HG03108 (cell line): ENCODE measurements around the gene SLC38A1.
"Not testable (repeated sequence)": the region's sequence is repeated elsewhere in the genome, so short reads cannot be mapped to it uniquely, and the experiment has no call there.

ENCODE experiments used
- ATAC-seq: cut with Tn5 transposase; IDR thresholded peaks from one replicate; pipeline ENCODE4 v1.9.1; 2021; ENCODE audit warnings: moderate library complexity; ENCODE audit not compliant: unreplicated experiment

SLC38A1 gene

DNA sequence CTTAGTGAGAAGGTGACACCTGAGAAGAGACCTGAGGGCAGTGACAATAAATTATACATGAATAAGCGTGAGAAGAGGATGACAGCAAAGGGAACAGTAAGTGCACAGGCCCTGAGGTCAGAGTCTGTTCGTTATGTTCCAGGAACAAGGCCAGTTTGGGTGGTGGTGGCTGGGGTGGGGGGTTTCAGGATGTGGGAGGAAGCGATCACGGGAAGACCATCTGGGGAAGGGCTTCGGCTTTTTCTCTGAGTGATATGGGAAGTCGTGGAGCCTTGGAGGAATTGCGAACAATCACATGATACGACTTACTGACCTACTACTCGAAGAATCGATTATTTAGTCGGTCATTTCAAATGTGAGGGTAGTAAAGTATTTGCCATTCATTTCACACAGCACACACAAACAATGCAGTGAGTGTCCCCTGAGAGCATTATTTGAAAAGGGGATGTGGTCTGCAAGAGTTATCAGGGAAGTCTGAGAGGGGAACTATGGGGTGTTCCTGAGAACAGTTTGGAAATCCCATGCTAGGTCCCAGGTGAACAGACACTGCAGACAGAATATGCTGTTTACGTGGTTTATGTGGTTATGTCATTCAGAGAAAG is 94.7 kb downstream of the SLC38A1 start:
- ATAC-seq = no peak

DNA sequence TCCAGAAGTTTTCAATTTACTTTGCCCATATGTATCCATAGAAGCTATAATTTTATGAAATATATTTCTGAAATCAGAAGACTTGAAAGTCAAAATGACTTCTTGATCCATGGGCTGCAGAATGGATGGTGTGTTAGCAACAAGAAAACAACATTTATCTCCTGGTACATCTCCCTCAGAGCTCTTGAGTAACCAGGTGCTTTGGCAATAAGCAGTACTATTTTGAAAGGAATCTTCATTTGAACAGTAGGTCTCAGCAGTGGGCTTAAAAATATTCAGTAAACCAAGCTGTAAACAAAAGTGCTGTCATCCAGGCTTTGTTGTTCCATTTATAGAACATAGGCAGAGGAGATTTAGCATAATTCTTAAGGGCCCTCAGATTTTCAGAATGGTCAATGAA is 100.4 kb downstream of the SLC38A1 start:
- ATAC-seq = no peak

DNA sequence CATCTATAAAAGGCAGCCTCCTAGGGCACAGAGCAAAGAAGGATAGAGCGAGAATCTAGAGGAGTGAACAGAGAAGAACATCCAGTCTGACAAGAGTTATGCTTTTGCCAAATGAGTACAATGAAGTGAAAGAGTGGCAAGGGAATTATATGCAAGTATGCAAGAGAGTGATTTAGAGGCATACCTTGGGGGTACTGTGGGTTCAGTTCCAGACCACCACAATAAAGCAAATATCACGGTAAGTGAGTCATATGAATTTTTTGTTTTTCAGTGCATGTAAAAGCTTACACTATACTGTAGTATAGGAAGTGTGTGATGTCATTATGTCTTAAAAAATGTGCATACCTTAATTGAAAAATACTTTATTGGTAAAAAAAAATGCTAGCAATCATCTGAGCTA is 101.4 kb downstream of the SLC38A1 start:
- ATAC-seq = no peak

GRCh38 chr12:46165191-46165590 is 103.7 kb downstream of the SLC38A1 start:
- no peak for ATAC-seq

- no peak for ATAC-seq
Measured at GRCh38 chr12:46164186-46164761, 104.6 kb downstream of the SLC38A1 start.

DNA sequence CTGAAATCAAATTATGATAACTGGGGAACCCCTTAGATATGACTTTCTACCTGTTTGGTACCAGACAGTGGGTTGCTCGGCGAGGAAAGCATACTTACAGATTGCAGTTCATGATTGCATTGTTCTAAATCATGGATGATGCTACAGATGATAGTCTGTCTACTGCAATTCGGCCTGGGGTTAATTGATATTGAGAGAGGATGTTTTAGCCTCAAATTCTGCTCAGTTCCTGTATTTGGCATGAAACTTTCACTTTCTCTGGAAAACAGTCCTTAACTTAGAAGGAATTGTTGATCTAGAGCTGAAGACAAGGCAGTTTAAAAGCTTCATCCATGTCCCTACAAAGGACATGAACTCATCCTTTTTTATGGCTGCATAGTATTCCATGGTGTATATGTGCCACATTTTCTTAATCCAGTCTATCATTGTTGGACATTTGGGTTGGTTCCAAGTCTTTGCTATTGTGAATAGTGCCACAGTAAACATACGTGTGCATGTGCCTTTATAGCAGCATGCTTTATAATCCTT is 106.2 kb downstream of the SLC38A1 start:
- not testable (repeated sequence) for ATAC-seq

DNA sequence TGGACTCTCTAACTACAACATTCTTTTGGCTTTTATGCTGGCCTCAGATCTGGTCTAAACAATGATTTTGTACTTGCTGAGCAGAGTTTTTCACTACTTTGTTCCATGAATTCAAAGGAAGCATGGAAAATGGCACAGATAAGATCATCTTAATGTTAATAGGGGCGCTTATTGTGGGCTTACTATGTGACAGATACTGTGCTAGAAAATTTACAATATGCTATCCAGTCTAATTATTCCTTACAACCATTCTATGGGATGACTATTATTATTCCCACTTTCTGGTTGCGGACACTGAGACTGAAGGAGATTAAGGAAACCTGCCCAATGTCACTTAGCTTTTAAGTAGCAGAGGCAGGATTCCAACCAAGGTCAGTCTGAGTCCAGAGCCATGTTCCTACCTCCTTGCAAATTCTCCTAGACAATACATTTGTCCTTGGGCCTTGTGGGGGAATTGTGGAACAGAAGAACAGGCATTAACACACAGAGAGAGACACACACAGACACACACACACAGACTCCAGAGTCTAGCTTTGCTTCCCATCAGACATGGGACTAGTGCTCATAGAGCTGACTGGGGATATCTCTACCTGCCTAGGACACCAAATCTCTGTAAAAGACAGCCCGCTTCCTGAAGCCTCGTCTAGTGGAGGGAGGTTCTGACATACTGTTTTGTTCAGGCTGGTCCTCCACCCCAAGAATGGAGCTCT is 107.7 kb downstream of the SLC38A1 start:
- no peak for ATAC-seq

GRCh38 chr12:46160101-46160980 is 108.5 kb downstream of the SLC38A1 start:
- ATAC-seq = no peak

GRCh38 chr12:46159309-46159901 is 109.4 kb downstream of the SLC38A1 start:
- ATAC-seq = no peak

DNA sequence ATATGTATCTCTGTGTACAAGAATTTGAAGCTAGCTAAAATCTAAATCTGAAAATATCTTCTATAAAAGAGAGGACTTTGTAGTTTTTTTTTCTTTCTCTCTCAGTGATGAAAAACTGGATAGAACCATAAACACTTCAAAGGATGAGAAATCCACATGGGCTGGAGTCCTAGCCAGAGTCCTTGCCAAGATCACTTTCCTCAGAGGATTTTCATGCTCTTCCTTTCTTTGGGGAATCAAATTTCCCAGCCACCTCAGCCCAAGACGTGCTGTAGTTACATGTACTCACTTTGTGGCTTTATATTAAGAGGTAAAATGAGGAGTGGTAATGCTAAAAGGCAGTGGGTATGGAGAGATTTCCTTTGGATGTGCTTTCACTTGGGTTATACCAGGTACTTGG is 110.3 kb downstream of the SLC38A1 start:
- no peak for ATAC-seq

DNA sequence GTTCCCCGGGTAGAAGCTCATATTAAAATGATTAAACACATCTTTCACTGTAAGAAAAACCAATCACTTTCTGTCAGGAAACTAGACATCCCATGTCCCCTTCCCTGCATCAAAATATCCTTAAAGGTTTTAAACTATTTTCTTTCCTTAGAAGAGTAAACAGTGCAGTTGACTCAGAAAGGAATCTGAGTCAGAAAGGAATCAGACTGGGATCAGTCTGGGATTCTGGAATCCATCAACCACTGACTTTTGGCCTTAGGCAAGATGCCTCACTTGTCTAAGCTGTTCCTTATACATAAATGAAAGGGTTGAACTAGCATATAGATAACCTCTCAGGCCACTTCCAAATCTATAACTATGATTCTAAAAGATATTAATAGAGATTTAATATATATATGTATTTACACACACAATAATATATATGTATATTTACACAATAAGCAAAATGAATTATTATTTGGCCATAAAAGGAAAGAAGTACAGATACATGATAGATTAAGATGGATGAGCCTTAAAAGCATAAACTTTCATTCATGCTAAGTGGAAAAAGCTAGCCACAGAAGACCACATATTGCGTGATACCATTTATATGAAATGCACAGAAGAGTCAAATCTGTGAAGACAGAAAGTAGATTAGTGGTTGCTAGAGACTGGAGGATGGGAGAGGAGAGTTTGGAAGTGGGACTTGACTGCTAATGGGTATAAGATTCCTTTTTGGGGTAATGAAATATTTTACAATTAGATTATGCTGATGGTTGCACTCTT is 114.4 kb downstream of the SLC38A1 start:
- ATAC-seq = no peak

- ATAC-seq = no peak
Measured at GRCh38 chr12:46153268-46153872, 115.5 kb downstream of the SLC38A1 start.

GRCh38 chr12:46152456-46152855 is 116.4 kb downstream of the SLC38A1 start:
- no peak for ATAC-seq

- no peak for ATAC-seq
Measured at GRCh38 chr12:46150735-46151134, 118.1 kb downstream of the SLC38A1 start.

- ATAC-seq = no peak
Measured at GRCh38 chr12:46149905-46150304, 118.9 kb downstream of the SLC38A1 start.

DNA sequence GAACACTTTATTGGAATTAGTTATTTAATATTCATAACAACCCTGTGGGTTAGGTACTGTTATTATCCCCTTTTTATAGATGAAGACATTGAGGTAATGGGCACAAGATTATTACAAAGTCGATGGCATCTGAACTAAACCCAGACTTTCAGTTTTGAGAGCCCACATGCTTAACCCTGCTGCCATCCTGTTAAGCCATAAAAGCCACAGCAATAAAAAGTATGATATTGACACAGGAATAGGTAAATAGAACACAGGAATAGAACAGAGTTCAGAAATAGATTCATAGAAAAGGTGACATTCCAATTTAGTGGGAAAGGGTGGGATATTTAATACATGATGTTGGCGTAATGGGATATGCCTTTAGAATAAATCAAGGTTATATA is 119.8 kb downstream of the SLC38A1 start:
- no peak for ATAC-seq

DNA sequence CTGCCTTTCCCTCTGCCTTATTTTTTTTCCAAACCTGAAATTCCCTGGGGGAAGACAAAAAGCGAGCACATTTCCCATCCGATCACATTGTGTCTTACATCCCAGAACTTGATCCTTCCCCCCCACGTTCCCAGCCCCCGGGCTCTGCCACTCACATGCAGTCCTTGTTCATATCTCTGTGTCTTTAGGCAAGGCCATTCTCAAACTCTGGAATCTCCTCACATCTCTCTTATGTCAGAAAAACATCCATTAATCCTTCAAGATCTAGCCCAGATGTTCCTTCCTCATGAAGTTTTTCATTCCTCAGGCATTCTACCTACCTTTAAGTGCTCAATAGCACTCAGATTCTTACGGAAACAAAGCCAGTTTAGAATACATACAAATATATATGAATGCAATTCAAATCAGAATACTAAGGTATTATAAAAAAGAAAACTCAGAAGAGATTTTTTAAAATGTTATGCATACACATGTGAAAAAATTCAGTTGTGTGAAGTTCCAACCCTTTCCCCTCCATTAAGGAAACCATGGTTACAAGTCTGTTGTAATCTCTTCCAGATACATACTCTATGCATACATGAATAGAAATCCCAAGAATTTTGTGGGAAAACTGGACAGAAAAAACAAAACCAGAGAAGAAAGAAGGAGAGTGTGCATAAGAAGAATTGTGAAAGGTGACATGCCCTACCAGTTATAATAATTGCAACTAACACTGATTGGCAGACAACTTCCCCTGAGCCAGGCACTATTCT is 120.3 kb downstream of the SLC38A1 start:
- ATAC-seq = no peak

GRCh38 chr12:46147144-46147543 is 121.7 kb downstream of the SLC38A1 start:
- no peak for ATAC-seq

DNA sequence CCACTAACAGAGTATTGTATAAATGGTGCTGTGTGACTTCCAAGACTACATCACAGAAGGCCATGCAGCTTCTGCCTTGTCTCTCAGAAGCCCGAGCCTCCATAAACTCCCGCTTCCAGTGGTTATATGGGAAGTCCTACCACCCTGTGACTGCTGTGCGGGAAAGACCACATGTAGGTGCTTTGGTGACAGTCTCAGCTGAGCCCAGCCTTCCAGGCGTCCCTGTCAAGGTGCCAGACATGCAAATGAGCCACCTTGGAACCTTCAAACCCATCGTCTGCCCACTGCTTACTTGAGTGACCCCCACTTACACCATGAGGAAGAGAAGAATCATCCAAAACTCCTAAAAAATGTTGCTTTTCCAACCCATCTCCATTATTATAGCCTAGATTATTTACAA is 123.0 kb downstream of the SLC38A1 start:
- ATAC-seq = no peak
